Activated effector memory CD4-positive, alpha-beta T cell treated with Interleukin-2 at 50 U/mL for 16 hours (primary cell): ENCODE results near the gene CDH7.

Source experiments
- DNase-seq: peaks from one replicate; pipeline ENCODE4 v3.0.0-alpha.2; 2020

Gene CDH7

GRCh38 chr18:65750389-65751154 lies at the start of gene CDH7:
Gene CDH7, plus strand, starts transcription at chr18:65751012. Its CDS starts 11,831 bp downstream, at chr18:65762843.
- DNase-seq = no peak

- no peak for DNase-seq
Measured at GRCh38 chr18:65704046-65704445, 46.8 kb upstream of the CDH7 start.

GRCh38 chr18:65706646-65707045 lies 44.2 kb upstream of the CDH7 start:
- DNase-seq = no peak

GRCh38 chr18:65711493-65711892 lies 39.3 kb upstream of the CDH7 start:
- DNase-seq = no peak

GRCh38 chr18:65721619-65722018 lies 29.2 kb upstream of the CDH7 start:
- no peak for DNase-seq

GRCh38 chr18:65725251-65726050 lies 25.4 kb upstream of the CDH7 start:
- DNase-seq = no peak

GRCh38 chr18:65735155-65735554 lies 15.7 kb upstream of the CDH7 start:
- DNase-seq = no peak

- no peak for DNase-seq
Measured at GRCh38 chr18:65737471-65737955, 13.3 kb upstream of the CDH7 start.

GRCh38 chr18:65746936-65747335 lies 3.9 kb upstream of the CDH7 start:
- no peak for DNase-seq

- DNase-seq = no peak
Measured at GRCh38 chr18:65748321-65748720, 2.5 kb upstream of the CDH7 start.

GRCh38 chr18:65749841-65750240 lies 971 bp upstream of the CDH7 start:
- DNase-seq = no peak

- DNase-seq = no peak
Measured at GRCh38 chr18:65751155-65752085, 608 bp downstream of the CDH7 start.

GRCh38 chr18:65752625-65753325 lies 2.0 kb downstream of the CDH7 start:
- no peak for DNase-seq

- DNase-seq = no peak
Measured at GRCh38 chr18:65753520-65753919, 2.7 kb downstream of the CDH7 start.

GRCh38 chr18:65754121-65754520 lies 3.3 kb downstream of the CDH7 start:
- no peak for DNase-seq

- DNase-seq = no peak
Measured at GRCh38 chr18:65755616-65756015, 4.8 kb downstream of the CDH7 start.

- DNase-seq = no peak
Measured at GRCh38 chr18:65760457-65760856, 9.6 kb downstream of the CDH7 start.

- DNase-seq = no peak
Measured at GRCh38 chr18:65761636-65762295, 11.0 kb downstream of the CDH7 start.

- DNase-seq = no peak
Measured at GRCh38 chr18:65762556-65762955, 11.7 kb downstream of the CDH7 start.

- no peak for DNase-seq
Measured at GRCh38 chr18:65767406-65767805, 16.6 kb downstream of the CDH7 start.

- DNase-seq = no peak
Measured at GRCh38 chr18:65768120-65768778, 17.4 kb downstream of the CDH7 start.
